ENCODE results near the gene GRM5. TPM values are rescaled to one million over a fixed set of nuclear protein-coding genes. Genes with fewer than 3 reads are reported as not detected.

GRM5 gene
- total RNA-seq, 1 donor from 2014 or later: not detected

- no peak overlapping the region for H3K27ac ChIP-seq
- Mint-ChIP-seq H3K9me3 (no peaks in the 10 kb centered on the region), H3K27ac (no peak overlapping the region), H3K4me1 (no peaks in the 10 kb centered on the region), H3K27me3 (ENCODE audit: insufficient read depth, low read depth) (no peaks in the 10 kb centered on the region), H3K4me3 (no peak overlapping the region), H3K36me3 (no peaks in the 10 kb centered on the region)
- no peaks in the 10 kb centered on the region for H3K9me3 ChIP-seq (ENCODE audit: low read depth)
- H3K27me3 ChIP-seq: no peaks in the 10 kb centered on the region
- H3F3A ChIP-seq (ENCODE audit: low read depth): no peaks in the 10 kb centered on the region
- H2AFZ ChIP-seq (replicated peaks): no peak overlapping the region
- DNase-seq (ENCODE audit: low spot score): no peak
- H3K4me3 ChIP-seq: no peak overlapping the region
- H3K79me2 ChIP-seq (ENCODE audit: low read depth): no peaks in the 10 kb centered on the region
- H3K36me3 ChIP-seq: no peaks in the 10 kb centered on the region
- H3K4me1 ChIP-seq: no peaks in the 10 kb centered on the region
- TF ChIP-seq EZH2phosphoT487 (IDR thresholded peaks at IDR 0.05) (no peak), EZH2 (IDR thresholded peaks at IDR 0.05) (no peak), CTCF (IDR thresholded peaks at IDR 0.05) (no peak)
- H4K20me1 ChIP-seq (ENCODE audit: low read depth): no peaks in the 10 kb centered on the region
- H3K4me2 ChIP-seq: no peak overlapping the region
- H3K9ac ChIP-seq: no peak overlapping the region
These were observed 496.4 kb downstream of the GRM5 start for GRCh38 chr11:88569342-88569741.

DNA sequence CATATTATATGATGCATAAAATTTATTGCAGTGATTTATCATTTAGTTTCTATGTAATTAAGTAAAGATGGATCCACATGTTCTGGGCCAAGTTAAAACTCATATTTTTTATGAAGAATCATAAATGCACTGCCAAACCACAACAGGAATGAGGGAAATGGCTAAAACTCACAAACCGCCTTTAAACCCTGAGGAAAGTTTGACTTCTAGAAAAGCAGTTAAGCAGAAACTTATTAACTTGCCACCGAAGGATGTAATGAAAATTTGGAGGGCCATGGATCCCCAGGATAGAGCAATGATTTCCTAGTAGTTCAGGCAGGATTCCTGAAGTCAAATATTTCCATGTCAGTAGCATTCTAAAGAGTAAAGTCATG lies 510.0 kb downstream of the GRM5 start:
- H3K4me1 ChIP-seq: no peaks in the 10 kb centered on the region
- no peaks in the 10 kb centered on the region for H3K79me2 ChIP-seq (ENCODE audit: low read depth)
- Mint-ChIP-seq H3K27me3 (ENCODE audit: insufficient read depth, low read depth) (no peaks in the 10 kb centered on the region), H3K4me3 (no peak overlapping the region), H3K4me1 (no peaks in the 10 kb centered on the region), H3K9me3 (no peaks in the 10 kb centered on the region), H3K27ac (no peak overlapping the region), H3K36me3 (no peaks in the 10 kb centered on the region)
- H3K4me3 ChIP-seq: no peak overlapping the region
- TF ChIP-seq CTCF (IDR thresholded peaks at IDR 0.05) (no peak), EZH2phosphoT487 (IDR thresholded peaks at IDR 0.05) (no peak), EZH2 (IDR thresholded peaks at IDR 0.05) (no peak)
- H3F3A ChIP-seq (ENCODE audit: low read depth): no peaks in the 10 kb centered on the region
- H3K4me2 ChIP-seq: no peak overlapping the region
- H3K27ac ChIP-seq: no peak overlapping the region
- no peak overlapping the region for H2AFZ ChIP-seq (replicated peaks)
- no peaks in the 10 kb centered on the region for H4K20me1 ChIP-seq (ENCODE audit: low read depth)
- no peaks in the 10 kb centered on the region for H3K36me3 ChIP-seq
- no peak overlapping the region for H3K9ac ChIP-seq
- no peaks in the 10 kb centered on the region for H3K27me3 ChIP-seq
- DNase-seq (ENCODE audit: low spot score): no peak
- H3K9me3 ChIP-seq (ENCODE audit: low read depth): no peaks in the 10 kb centered on the region

- Histone ChIP-seq H3K79me2 (ENCODE audit: low read depth) (no peaks in the 10 kb centered on the region), H3K27ac (no peak overlapping the region), H3K9ac (no peak overlapping the region), H4K20me1 (ENCODE audit: low read depth) (no peaks in the 10 kb centered on the region), H3K27me3 (no peaks in the 10 kb centered on the region), H2AFZ (replicated peaks) (no peak overlapping the region), H3K36me3 (no peaks in the 10 kb centered on the region), H3F3A (ENCODE audit: low read depth) (no peaks in the 10 kb centered on the region), H3K4me1 (no peaks in the 10 kb centered on the region), H3K9me3 (ENCODE audit: low read depth) (no peaks in the 10 kb centered on the region), H3K4me2 (no peak overlapping the region), H3K4me3 (no peak overlapping the region)
- DNase-seq (ENCODE audit: low spot score): no peak
- H3K4me3 Mint-ChIP-seq: no peak overlapping the region
- no peaks in the 10 kb centered on the region for H3K9me3 Mint-ChIP-seq
- H3K4me1 Mint-ChIP-seq: no peaks in the 10 kb centered on the region
- no peaks in the 10 kb centered on the region for H3K36me3 Mint-ChIP-seq
- TF ChIP-seq EZH2phosphoT487 (IDR thresholded peaks at IDR 0.05): no peak
- TF ChIP-seq CTCF (IDR thresholded peaks at IDR 0.05): no peak
- TF ChIP-seq EZH2 (IDR thresholded peaks at IDR 0.05): no peak
- H3K27ac Mint-ChIP-seq: no peak overlapping the region
- H3K27me3 Mint-ChIP-seq (ENCODE audit: insufficient read depth, low read depth): no peaks in the 10 kb centered on the region
These were observed 510.6 kb downstream of the GRM5 start for GRCh38 chr11:88555018-88555828.

Data from neural progenitor cell (in vitro differentiated cells).